Spinal cord (tissue), 10 donors: ENCODE measurements around the gene CPN1. TPM values are rescaled to one million over a fixed set of nuclear protein-coding genes. Genes with fewer than 3 reads are reported as not detected.
"Not testable (repeated sequence)": the region's sequence is repeated elsewhere in the genome, so short reads cannot be mapped to it uniquely, and the experiment has no call there.

ENCODE experiments used
- DNase-seq, 6 donors: peaks; one replicate each; pipeline versions ENCODE4 v3.0.0 to v3.0.0-alpha.2; 2013 to 2015; ENCODE audit warnings: low spot score in 6 of 6, low read depth in 4 of 6
- H3K27ac ChIP-seq: one replicate; pipeline ENCODE4 v1.5.1; 2013; ENCODE audit warnings: low read depth, low read length, control low read depth
- H3K27me3 ChIP-seq: one replicate; pipeline ENCODE4 v1.6.1; 2013; ENCODE audit warnings: low read length; ENCODE audit not compliant: control insufficient read depth, insufficient read depth
- H3K36me3 ChIP-seq: one replicate; pipeline ENCODE4 v1.6.1; 2013; ENCODE audit warnings: low read length; ENCODE audit not compliant: control insufficient read depth, insufficient read depth
- H3K4me1 ChIP-seq: one replicate; pipeline ENCODE4 v1.6.1; 2013; ENCODE audit warnings: low read length; ENCODE audit not compliant: control insufficient read depth, insufficient read depth
- H3K4me3 ChIP-seq: one replicate; pipeline ENCODE4 v1.5.1; 2013; ENCODE audit warnings: low read depth, low read length, control low read depth
- H3K9me3 ChIP-seq: one replicate; pipeline ENCODE4 v1.6.1; 2013; ENCODE audit warnings: low read length; ENCODE audit not compliant: control insufficient read depth, insufficient read depth
- WGBS: methylation state at CpG from one replicate; pipeline ENCODE4 v1.1.5; 2013; ENCODE audit warnings: missing lambda C conversion rate; ENCODE audit not compliant: insufficient coverage; 5-methylcytosine and 5-hydroxymethylcytosine counted together
- polyA plus RNA-seq, 2 donors: library from polyadenylated mRNA; unstranded; fragments of 120-200 nt; gene quantifications; one replicate each; pipeline ENCODE4 v1.2.1, GENCODE V29; 2013; ENCODE audit not compliant: insufficient read length in 2 of 2
- total RNA-seq, 2 donors: library from RNA; depleted of rRNA in 1 of 2; stranded (reverse); fragments of 120-200 nt in 1 of 2; fragments of >200 nt in 1 of 2; gene quantifications; one replicate each; pipeline versions ENCODE4 v1.2.3 to v1.2.4, GENCODE V29; 2013 to 2014
- donor health status: healthy.

The CPN1 gene
- total and polyA plus RNA-seq, 4 donors: 0.11 to 0.69 (median 0.25) TPM

- not testable (repeated sequence) for DNase-seq, H3K4me1 ChIP-seq, H3K4me3 ChIP-seq, H3K27me3 ChIP-seq, H3K27ac ChIP-seq, H3K9me3 ChIP-seq, H3K36me3 ChIP-seq
- 89% methylated on average over 5 of the region's 5 CpGs for WGBS
These were observed 5.0 kb upstream of the CPN1 start for GRCh38 chr10:100086708-100087107.

GRCh38 chr10:100085596-100085995, 3.9 kb upstream of the CPN1 start:
- H3K36me3 ChIP-seq: no peaks in the 10 kb centered on the region
- H3K9me3 ChIP-seq: no peaks in the 10 kb centered on the region
- no peaks in the 10 kb centered on the region for H3K4me1 ChIP-seq
- no peaks in the 10 kb centered on the region for H3K27me3 ChIP-seq
- H3K27ac ChIP-seq: no peak overlapping the region
- no peak for DNase-seq
- no peak overlapping the region for H3K4me3 ChIP-seq
- WGBS: 63% methylated on average over 1 of the region's 2 CpGs

- H3K4me1 ChIP-seq: no peaks in the 10 kb centered on the region
- H3K9me3 ChIP-seq: no peaks in the 10 kb centered on the region
- no peaks in the 10 kb centered on the region for H3K36me3 ChIP-seq
- no peak overlapping the region for H3K4me3 ChIP-seq
- WGBS: no CpG with 5 or more reads among the region's 1 CpG
- DNase-seq: no peak
- H3K27ac ChIP-seq: no peak overlapping the region
- H3K27me3 ChIP-seq: no peaks in the 10 kb centered on the region
These were observed 2.0 kb upstream of the CPN1 start for GRCh38 chr10:100083623-100084022.

- H3K27me3 ChIP-seq, H3K27ac ChIP-seq, DNase-seq, H3K36me3 ChIP-seq, H3K4me3 ChIP-seq, H3K4me1 ChIP-seq, H3K9me3 ChIP-seq: not testable (repeated sequence)
These were observed 607 bp upstream of the CPN1 start for GRCh38 chr10:100082276-100082675.

GRCh38 chr10:100076750-100077149, 4.9 kb downstream of the CPN1 start:
- H3K36me3 ChIP-seq: no peaks in the 10 kb centered on the region
- no peaks in the 10 kb centered on the region for H3K27me3 ChIP-seq
- no peaks in the 10 kb centered on the region for H3K9me3 ChIP-seq
- no peak for DNase-seq
- WGBS: no CpG with 5 or more reads among the region's 2 CpGs
- H3K27ac ChIP-seq: no peak overlapping the region
- H3K4me1 ChIP-seq: no peaks in the 10 kb centered on the region
- no peak overlapping the region for H3K4me3 ChIP-seq

GRCh38 chr10:100075426-100076220, 6.0 kb downstream of the CPN1 start:
- no peak for DNase-seq
- Histone ChIP-seq H3K27me3 (no peaks in the 10 kb centered on the region), H3K36me3 (no peaks in the 10 kb centered on the region), H3K27ac (no peak overlapping the region), H3K4me1 (no peaks in the 10 kb centered on the region), H3K9me3 (no peaks in the 10 kb centered on the region), H3K4me3 (no peak overlapping the region)
- WGBS: 94% methylated on average over 17 of the region's 18 CpGs

GRCh38 chr10:100072514-100072913, 9.2 kb downstream of the CPN1 start:
- DNase-seq: peak in 1 of 6 donors; percentile 4
- H3K4me3 ChIP-seq: no peak overlapping the region
- no peaks in the 10 kb centered on the region for H3K9me3 ChIP-seq
- no peaks in the 10 kb centered on the region for H3K36me3 ChIP-seq
- H3K27me3 ChIP-seq: no peaks in the 10 kb centered on the region
- no peaks in the 10 kb centered on the region for H3K4me1 ChIP-seq
- no peak overlapping the region for H3K27ac ChIP-seq

GRCh38 chr10:100071529-100071928, 10.1 kb downstream of the CPN1 start:
- no peaks in the 10 kb centered on the region for H3K4me1 ChIP-seq

GRCh38 chr10:100067466-100067865, 14.2 kb downstream of the CPN1 start:
- Histone ChIP-seq H3K4me1 (no peaks in the 10 kb centered on the region), H3K4me3 (no peak overlapping the region), H3K27ac (no peak overlapping the region), H3K9me3 (no peaks in the 10 kb centered on the region), H3K36me3 (no peaks in the 10 kb centered on the region), H3K27me3 (no peaks in the 10 kb centered on the region)
- no CpG with 5 or more reads among the region's 1 CpG for WGBS
- DNase-seq: no peak

More at GRCh38 chr10:100071529-100071928, 10.1 kb downstream of the CPN1 start:
- no peak overlapping the region for H3K4me3 ChIP-seq
- no peaks in the 10 kb centered on the region for H3K9me3 ChIP-seq
- no peaks in the 10 kb centered on the region for H3K27me3 ChIP-seq
- no peaks in the 10 kb centered on the region for H3K36me3 ChIP-seq
- WGBS: no CpG with 5 or more reads among the region's 2 CpGs
- DNase-seq: no peak
- no peak overlapping the region for H3K27ac ChIP-seq

DNA sequence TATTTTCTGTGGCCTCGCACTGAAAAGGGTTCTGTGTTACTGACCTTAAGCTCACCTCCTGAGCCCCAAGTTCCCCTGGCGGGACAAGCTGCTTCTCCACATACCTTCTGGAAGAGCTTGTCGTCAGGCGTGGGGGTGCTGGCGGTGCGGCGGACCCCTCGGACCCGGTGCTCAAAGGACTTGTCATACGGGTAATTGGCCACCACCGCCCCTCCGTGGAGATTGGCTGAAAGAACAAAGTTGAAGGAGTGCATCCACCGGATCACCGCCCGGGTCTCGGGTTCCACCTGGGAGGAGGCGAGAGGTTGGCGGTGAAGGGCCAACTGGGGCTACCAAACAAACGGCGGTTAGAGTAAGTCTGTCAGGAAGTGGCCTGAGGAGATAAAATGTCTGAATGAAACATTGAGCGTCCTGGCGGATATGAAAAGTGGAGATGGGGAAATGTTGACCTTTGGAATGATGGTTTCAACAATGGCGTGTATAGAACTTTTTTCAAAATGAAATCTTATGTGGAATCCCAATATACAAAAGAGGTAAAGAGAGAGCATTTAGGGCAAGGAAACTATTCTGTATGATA, 16.5 kb downstream of the CPN1 start:
- DNase-seq: no peak
- Histone ChIP-seq H3K9me3 (no peaks in the 10 kb centered on the region), H3K4me3 (no peak overlapping the region), H3K36me3 (no peaks in the 10 kb centered on the region), H3K27me3 (no peaks in the 10 kb centered on the region), H3K27ac (no peak overlapping the region), H3K4me1 (peaks cover 3% of the 10 kb centered on the region)
- WGBS: 40% methylated on average over 19 of the region's 23 CpGs
